ENCODE measurements around the gene DYNC1LI1.
"Not testable (repeated sequence)": the region's sequence is repeated elsewhere in the genome, so short reads cannot be mapped to it uniquely, and the experiment has no call there.

DYNC1LI1 gene

DNA sequence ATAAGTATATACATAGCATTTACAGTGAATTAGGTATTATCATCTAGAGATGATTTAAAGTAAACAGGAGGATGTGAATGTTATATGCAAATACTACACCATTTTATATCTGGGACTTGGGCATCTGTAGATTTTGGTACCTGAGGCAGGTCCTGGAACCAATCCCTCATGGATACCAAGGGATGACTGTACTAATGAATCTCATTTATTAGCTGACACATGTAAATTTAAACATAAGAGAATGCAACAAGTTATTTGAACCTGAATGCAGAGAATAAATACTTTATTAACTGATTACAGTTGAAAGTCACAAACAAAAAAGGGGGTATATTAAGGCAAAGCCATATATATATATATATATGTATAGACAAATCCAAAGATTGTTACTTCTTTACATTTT is 44.9 kb downstream of the DYNC1LI1 start:
- no peak for DNase-seq

DNA sequence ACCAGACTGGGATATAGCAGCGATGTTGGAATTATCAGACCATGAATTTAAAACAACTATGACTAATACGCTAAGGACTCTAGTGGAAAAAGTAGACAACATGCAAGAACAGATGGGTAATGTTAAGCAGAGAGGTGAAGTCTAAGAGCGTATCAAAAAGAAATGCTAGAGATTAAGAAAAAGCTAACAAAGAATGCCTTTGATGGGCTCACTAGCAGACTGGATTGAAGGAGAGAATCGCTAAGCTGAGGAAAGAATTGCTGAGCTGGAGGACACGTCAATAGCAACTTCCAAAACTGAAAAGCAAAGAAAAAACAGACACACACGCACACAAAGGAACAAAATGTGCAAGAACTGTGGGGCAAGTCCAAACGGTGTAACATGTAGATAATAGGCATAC is 48.0 kb downstream of the DYNC1LI1 start:
- DNase-seq, result no peak

DNA sequence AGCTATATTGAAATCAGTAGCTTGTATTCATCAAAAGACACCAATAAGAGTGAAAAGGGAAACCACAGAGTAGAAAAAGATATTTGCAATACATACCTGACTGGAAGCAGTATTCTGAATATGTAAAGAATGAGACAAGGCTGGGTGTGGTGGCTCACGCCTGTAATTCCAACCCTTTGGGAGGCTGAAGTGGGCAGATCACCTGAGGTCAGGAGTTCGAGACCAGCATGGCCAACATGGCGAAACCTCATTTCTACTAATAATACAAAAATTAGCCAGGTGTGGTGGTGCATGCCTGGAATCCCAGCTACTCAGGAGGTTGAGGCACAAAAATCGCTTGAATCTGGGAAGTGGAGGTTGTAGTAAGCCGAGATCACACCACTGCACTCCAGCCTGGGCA is 51.7 kb downstream of the DYNC1LI1 start:
- not testable (repeated sequence) for DNase-seq

DNA sequence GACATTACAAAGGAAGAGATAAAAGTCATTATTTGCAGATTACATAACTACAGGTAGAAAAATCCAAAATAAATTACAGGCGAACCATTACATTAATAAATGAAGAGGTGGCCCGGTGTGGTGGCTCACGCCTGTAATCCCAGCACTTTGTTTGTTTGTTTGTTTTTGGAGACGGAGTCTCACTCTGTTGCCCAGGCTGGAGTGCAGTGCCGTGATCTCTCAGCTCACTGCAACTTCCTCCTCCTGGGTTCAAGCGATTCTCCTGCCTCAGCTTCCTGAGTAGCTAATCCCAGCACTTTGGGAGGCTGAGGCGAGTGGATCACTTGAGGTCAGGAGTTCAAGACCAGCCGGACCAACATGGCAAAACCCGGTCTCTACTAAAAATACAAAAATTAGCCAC is 53.9 kb downstream of the DYNC1LI1 start:
- DNase-seq, result not testable (repeated sequence)

DNA sequence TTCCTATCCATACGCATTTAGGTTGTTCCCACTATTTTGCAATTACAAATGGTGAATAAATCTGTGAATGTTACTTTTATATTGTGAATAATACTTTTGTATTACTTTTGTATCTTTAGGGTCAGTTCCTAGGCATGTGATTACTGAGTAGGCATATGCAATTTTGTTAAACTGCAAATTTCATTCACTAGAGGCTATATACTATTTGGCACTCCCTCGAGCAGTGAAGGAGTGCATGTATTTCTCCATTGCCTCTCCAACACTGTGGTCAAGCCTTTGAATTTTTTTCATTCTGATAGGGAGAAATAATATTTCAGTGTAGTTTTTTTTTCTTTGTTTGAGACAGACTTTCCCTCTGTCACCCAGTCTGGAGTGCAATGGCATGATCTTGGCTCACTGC is 59.7 kb downstream of the DYNC1LI1 start:
- no peak for DNase-seq

DNA sequence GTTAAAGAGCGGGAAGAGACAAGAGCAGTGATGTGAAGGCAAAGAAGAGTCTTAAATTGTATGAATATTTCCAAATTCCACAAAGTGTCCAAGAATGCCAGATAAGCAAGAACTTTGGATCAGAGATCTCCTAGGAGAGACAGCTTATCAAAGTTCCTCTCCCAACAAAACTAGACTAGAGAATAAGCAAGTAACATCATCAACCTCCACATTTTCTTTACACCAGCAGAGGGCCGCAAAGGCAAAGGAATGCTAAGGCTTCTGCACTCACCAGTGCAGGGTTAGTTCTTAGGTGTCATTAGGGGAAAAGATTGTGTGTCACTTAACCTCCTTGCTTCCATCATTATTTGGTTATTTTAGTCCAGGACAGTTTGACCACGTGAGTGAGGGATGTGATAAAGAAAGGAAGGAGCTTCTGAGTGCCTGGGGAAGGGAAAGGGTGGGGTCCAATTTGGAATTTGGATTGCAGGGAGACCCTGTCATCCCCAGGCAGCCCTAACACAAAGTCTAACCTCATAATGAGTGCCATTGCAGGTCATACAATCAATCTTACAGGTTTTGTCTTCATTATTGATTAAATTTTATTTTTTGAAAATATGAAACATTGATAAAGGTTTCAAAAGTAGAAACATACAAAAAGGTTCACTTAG is 60.5 kb downstream of the DYNC1LI1 start:
- DNase-seq, result peak; percentile 47 to 80

DNA sequence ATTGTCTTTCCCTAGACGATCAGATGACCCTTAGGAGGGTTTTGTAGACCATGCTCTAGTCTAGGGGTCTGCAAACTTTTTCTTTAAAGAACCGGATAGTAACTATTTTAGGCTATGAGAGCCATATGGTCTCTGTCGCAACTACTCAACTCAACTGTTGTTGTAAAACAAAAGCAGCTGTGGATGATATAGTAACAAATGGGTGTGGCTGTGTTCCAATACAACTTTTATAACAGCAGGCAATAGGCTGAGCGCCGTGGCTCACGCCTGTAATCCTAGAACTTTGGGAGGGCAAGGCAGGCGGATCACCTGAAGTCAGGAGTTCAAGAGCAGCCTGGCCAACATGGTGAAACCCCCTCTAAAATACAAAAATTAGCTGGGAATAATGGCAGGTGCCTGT is 61.9 kb downstream of the DYNC1LI1 start:
- no peak for DNase-seq

DNA sequence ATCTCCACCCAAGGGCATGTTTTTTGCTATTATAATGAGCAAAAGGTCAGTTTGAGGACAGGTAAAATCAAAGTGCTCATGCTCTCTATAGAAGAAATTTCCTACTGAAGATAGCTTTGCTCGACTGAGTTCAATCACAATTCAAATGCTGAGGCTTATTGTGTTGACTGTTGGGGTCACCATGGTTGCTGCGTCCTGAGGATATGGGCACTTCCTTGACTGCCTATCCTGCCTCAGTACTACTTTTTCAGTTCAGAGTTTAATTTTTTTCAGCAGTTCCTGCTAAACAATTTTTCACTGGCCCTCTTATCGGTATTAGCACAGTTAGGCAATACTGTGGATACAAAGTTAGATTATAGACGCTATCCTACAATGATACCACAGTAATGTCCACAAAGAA is 64.2 kb downstream of the DYNC1LI1 start:
- peak in 1 of 2 experiments; percentile 24 for DNase-seq

DNA sequence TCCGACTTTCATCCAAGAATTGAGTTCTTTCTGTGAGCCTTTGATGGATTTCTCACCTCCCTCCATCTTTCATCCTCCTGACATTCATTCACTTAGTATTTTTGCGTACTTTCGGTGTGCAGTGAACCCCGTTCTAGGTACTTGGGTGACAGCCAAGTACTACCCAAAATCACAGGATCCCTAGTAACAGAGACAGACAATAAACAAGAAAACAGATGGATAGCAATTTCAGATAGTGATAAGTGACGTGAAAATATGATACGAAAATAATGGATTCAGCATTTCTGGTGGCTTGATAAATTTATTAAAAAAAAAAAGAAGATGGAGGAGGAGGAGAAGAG is 67.7 kb downstream of the DYNC1LI1 start:
- no peak for DNase-seq

DNA sequence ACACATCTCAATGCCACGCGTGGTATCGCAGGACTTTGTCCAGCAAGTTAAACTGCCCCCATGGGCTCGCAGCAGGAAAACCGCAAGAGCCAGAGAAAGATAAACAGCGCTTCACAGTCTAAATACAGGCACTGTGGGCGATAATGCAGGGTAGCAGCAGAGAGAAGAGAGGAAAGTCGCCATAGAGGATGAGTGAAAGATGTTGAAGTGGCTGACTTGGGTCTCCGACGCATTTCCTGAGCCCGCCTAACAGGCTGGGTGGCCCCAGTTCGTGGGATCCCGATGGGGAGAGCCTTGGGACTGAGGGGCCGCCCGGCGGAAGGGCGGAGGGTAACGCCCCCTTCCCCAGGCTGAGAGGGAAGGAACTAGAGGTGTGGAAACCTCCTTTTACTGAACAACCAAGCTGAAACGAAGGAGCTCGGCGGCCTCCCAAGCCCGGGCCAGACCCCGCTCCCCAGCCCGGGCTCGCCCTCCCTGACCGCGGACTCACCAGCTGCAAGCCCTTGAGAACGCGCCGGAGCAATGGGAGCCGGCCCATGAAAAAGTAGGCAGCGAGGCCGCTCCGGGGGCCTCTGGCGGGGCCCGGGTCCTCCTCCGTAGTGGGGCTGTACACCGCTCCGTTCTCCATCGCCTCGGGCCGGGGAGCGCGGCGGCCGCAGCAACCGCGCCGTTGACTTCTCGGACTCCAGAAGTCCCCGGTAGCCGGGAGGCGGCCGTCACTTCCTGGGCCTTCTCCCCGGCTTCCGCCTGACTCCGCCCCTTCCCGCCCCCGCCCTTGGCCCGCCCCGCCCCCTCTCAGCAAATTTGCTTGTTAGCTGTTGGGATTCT is 68.3 kb downstream of the DYNC1LI1 start, which contains the start of gene CMTM6:
Gene CMTM6 (minus strand): TSS at position 735 of the 828 bp plus-strand sequence. CDS start 107 bp downstream, at position 628.
- DNase-seq, result peak; percentile 61 to 87

DNA sequence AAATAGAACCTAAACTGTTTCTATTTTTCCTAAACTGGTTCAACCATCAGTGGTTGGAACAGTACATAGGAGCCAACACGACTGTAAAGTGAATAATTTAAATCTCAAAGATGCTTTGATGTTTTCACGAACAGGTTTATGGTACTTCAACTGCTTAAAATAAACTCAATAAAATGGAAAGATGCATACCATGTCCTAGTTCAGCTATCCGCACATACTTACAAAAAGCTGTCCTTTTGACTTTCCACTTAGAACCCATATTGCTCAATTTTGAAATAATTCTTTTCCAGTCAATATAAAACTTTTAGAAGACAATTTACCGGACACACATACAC is 68.9 kb downstream of the DYNC1LI1 start:
- DNase-seq, result no peak

DNA sequence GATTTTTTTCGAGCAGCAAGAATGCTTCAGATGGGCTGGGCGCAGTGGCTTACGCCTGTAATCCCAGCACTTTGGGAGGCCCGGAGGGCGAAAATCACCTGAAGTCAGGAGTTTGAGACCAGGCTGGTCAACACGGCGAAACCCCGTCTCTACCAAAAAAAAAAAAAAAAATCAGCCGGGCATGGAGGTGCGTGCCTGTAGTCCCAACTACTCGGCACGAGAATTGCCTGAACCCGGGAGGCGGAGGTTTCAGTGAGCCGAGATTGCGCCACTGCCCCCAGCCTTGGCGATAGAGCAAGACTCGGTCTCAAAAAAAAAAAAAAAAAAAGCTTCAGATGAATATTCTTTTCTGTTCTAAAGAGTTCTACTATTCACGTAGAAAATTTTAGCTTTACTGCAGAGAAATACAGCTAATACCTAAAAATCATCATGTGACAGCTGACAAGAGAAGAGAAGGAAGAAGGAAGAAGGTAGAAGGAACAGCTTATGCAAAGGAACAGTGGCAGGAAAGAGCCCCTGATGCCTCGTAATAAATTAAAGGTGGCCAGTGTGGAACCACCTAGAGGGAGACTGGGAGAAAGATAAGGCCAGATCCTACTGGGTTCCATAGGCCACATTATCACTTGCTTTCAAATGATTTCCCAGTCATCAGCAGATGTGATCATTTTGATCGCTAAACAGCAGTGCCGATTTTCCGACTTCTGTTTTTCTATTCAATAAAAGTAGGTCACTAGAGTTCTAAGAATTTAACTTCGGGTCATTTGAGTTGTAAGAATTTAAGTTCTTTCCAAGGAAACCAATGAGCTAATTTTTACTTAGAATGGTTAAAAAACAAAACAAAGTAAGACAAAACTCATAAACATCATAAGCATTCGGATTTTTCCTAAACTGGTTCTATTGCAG is 69.5 kb downstream of the DYNC1LI1 start:
- DNase-seq, result peak in 1 of 2 experiments; percentile 55

DNA sequence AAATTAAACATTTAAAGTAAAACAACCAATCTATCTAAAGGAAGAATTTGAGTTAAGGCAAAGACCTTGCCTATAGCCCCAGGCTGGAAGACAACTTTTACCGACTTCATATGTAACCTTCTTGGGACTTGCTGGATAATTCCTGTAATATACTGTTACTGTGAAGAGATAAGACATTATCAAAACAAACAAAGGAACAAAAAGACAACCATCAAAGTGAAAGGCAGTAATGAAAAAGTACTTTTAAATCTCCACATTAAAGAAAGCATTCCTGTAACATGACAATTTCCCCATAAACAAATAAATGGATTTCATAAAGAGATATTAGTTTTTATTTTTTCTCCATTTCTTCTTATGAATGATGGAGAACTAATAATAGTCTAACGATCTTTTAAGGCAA is 70.4 kb downstream of the DYNC1LI1 start:
- no peak for DNase-seq

DNA sequence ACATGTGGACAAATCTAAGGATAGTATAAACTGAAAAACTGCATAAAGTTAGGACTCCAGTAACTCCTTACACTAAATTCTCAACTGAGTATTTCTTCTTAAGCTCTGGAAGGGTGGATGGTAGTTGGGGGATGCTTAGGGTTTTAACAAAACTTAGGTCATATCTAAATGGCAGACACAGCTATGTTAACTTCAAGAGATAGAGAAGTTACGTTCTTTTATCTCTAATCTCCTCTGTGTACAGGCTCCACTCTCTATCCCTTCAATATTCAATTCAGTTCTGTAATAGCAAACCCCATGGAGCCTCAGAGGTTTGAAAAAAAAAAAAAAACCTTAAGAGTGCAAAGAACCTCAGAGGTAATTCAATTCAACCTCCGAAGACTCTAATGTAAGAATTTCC is 71.1 kb downstream of the DYNC1LI1 start:
- DNase-seq, result no peak

DNA sequence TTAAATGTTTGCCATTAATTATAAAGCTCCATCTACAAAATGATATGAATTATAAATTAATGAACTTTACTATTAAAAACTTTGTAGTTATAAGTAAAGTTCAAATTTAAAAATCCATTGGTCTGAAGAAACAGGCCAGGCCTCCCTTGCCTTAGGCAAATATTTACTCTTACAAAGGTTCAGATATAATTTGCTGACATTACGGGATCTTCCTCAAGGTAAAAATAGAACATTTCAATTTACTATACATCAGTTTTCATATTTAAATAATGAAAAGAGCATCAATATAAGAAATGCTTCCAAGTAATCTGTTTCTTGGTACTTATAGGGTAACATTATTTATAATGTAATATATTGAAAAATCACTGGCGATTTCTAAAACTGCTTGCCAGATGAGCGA is 71.7 kb downstream of the DYNC1LI1 start:
- DNase-seq, result no peak

DNA sequence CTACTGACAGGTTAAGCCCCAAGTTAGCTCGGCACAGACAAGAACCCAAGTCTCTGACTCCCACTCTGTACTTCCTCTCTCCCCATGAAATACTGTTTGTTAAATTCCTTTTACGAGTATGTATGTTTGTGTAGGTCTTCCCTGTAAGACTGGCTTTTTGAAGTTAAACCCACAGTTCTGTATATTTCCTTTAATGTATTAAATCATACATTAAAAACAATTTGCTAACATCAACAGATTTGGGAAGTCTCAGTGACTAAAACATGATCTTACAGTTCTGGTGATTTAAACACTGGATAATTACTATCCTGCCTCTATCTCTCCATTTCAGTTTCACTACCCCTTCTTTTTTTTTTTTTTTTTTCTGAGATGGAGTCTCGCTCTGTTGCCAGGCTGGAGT is 72.4 kb downstream of the DYNC1LI1 start:
- DNase-seq, result peak in 1 of 2 experiments; percentile 9

DNA sequence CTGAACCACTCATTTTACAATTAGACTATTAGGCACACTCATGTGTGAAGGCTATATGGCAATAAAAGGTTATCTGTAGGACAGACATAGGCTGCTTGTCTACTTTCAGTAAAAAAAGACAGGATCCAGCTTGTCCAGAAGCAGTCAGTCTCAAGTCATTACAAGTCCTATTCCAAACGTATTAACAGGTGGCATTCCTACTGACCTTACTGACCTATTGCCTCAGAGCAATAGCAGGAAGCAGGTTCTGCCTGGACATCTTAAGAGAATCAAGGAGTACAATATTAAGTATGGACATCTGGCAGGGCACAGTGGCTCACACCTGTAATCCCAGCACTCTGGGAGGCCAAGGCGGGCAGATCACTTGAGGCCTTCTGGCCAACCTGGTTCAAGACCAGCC is 75.0 kb downstream of the DYNC1LI1 start:
- no peak for DNase-seq

DNA sequence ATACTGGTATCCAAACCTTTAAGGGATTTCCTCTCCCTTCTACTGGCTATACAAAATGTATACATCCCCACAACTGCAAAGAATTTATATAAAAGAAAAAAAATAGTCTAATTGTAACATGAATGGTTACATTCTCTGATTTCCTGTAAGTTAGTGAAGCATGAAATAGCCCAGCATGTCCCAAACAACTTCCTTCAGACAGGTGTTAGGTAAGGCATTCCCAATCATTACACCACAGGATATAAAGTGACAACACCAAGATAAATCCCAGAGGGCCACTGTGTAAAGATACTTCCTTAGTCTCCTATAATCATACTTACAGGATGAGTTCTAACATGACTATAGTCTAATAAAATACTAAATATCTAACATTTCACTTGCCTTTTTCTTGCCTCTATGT is 75.6 kb downstream of the DYNC1LI1 start:
- DNase-seq, result peak in 1 of 2 experiments; percentile 47

DNA sequence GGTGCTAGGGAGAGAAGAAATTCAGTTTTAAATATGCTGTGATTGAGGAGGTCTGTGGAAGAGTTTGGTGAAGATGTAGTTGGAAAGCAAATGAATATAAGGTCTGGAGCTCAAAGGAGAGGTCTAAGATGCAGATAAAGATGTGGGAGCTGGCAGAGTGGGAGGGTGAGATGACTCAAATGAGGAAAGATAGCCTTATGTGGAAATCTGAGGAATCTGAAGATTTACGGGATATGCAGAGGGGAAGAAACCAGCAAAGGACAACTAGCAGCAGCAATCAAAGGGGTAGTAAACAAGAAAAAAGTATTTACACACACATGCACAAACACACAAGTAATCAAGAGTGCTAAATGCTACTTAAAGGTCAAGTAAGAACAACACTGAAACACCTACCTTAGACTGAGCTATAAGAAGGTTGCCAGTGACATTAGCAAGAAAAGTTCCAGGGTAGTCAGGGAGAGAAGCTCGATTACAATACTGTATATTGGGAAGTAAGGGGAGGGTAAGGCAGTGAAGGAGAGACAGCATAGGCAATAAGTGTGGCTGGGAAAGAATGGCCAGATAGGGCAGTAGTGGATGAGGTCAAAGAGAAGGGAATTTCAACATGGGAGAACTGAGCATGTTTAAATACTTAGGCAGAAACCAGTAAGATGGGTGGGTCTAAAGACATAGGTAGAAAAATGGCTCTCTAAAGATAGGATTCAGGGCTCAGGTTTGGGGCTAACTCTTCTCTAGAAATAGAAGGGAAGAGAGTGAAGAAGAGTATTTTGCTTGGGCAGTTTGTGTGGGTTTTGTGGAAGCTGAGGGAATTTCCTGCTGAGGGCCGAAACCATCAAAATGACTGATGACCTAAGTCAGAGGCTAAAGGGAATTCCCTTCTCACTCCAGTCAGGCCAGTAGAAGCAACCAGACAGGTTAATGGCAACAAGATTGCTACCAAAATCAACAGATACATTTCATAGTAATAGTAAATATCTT is 76.9 kb downstream of the DYNC1LI1 start:
- no peak for DNase-seq

DNA sequence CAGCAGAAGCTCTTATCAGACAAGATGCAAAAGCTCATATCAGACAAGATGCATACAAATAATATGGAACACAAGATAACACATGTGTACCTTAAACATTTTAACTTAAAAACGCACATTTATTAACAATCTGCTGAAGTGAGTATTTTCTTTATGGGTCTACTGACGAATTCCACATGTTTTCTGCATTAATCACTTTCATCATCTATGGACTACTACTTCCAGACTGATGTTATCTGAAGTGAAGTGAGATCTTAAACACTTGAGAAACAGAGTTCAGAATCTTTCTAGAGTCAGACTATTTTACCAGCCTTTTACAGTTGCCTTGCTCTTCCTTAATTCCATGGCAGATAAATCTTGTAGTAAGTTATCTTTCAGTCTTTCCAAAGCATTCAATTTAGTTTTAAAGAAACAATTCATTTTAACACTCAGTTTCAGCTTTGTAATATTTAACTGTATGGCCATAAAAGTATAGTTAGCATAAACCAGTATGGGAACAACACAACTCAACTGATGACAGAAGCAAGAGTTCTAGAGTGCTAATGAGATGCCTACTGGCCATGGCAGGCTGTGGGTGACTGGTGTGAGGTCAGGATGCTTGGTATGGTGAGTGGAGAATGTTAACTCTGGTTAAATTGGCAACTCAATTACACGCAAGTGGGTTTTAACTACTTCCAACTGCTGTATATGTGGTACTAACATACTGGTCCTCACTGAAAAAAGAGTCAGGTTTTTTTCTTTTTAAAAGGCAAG is 77.8 kb downstream of the DYNC1LI1 start:
- no peak for DNase-seq

DNA sequence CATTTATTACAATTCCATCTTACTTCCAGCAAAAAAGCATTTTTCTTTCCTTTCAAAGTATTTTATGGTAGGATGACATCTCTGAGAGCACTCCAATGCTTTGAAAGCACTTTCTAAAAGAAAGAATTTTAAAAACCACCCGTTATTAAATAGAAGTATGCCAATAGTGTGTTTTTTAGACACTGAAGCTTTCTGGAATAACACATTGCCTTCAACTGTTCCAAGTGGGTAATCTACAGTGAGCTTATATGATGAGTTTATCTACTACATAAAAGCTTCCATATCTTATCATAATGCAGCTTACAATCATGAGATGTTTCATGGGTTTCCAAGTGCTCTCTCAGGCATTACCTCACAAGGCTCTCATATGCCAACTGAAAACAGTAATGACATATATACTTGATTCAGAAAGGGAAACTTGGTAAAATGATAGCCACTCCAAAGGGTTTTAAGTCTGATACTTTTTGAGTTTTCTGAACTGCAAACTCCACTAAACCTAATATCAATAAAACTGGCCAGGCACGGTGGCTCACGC is 82.1 kb downstream of the DYNC1LI1 start:
- no peak for DNase-seq

Measured in NCI-H526 (cell line).